Endodermal cell (in vitro differentiated cells): ENCODE measurements around the gene UTRN. TPM values are rescaled to one million over a fixed set of nuclear protein-coding genes. Genes with fewer than 3 reads are reported as not detected.

Source experiments
- DNase-seq: peaks from one replicate; pipeline ENCODE4 v3.0.0-alpha.2; 2017
- H3K27ac ChIP-seq: 2 replicates; pipeline ENCODE4 v1.5.1; 2013; ENCODE audit warnings: mild to moderate bottlenecking, low read depth, low read length, moderate library complexity
- H3K27me3 ChIP-seq: 2 replicates; pipeline ENCODE4 v1.6.1; 2013; ENCODE audit warnings: mild to moderate bottlenecking, low read length, moderate library complexity; ENCODE audit not compliant: insufficient read depth, control insufficient read depth, poor library complexity, severe bottlenecking
- H3K36me3 ChIP-seq: 2 replicates; pipeline ENCODE4 v1.7.0; 2013; ENCODE audit warnings: mild to moderate bottlenecking, low read length, moderate library complexity; ENCODE audit not compliant: control insufficient read depth, insufficient read depth
- H3K4me1 ChIP-seq: one replicate; pipeline ENCODE4 v1.7.0; 2013; ENCODE audit warnings: low read length; ENCODE audit not compliant: control insufficient read depth, insufficient read depth
- H3K4me3 ChIP-seq: 2 replicates; pipeline ENCODE4 v1.5.1; 2013; ENCODE audit warnings: mild to moderate bottlenecking, low read length, moderate library complexity
- H3K9ac ChIP-seq: 2 replicates; pipeline ENCODE4 v1.6.1; 2013; ENCODE audit warnings: mild to moderate bottlenecking, low read length, moderate library complexity; ENCODE audit not compliant: poor library complexity, severe bottlenecking; ENCODE audit errors: extremely low read depth
- H3K9me3 ChIP-seq: 2 replicates; pipeline ENCODE4 v1.6.1; 2013; ENCODE audit warnings: mild to moderate bottlenecking, low read length, moderate library complexity; ENCODE audit not compliant: control insufficient read depth
- H3K27ac Mint-ChIP-seq: 2 replicates; pipeline ENCODE4 v1.8.0; 2020; ENCODE audit warnings: mixed read lengths
- H3K27me3 Mint-ChIP-seq: 2 replicates; pipeline ENCODE4 v1.8.0; 2021; ENCODE audit warnings: mild to moderate bottlenecking, mixed read lengths; ENCODE audit not compliant: insufficient read depth
- H3K36me3 Mint-ChIP-seq: 2 replicates; pipeline ENCODE4 v1.8.0; 2020; ENCODE audit warnings: low read depth, mixed read lengths
- H3K4me1 Mint-ChIP-seq: 2 replicates; pipeline ENCODE4 v1.8.0; 2020; ENCODE audit warnings: mixed read lengths
- H3K4me3 Mint-ChIP-seq: 2 replicates; pipeline ENCODE4 v1.8.0; 2020; ENCODE audit warnings: mild to moderate bottlenecking, moderate library complexity, mixed read lengths
- H3K9me3 Mint-ChIP-seq: 2 replicates; pipeline ENCODE4 v1.8.0; 2020; ENCODE audit warnings: mild to moderate bottlenecking, mixed read lengths
- WGBS, 2 experiments: methylation state at CpG; one replicate each; pipeline versions ENCODE4 v1.1.5 to v1.1.7; 2013; ENCODE audit warnings: missing lambda C conversion rate in 2 of 2, mixed read lengths in 1 of 2; ENCODE audit not compliant: insufficient coverage in 1 of 2, insufficient read length in 1 of 2; 5-methylcytosine and 5-hydroxymethylcytosine counted together
- total RNA-seq, 2 donors: library from RNA; stranded (reverse); fragmentation: NEBNext Ultra II Directional in 1 of 2; extraction: Animal tissue kit (Norgen Biotek cat#: 25700) in 1 of 2; gene quantifications; 2 replicates in 1 of 2; 3 replicates in 1 of 2; pipeline ENCODE4 v1.2.1, GENCODE V29; 2021
- TF ChIP-seq, protein P1 (sequence below): fragments of 200-600 bp; sonication (generic); conservative IDR thresholded peaks from 2 replicates; pipeline ENCODE4 v1.5.0; 2021; ENCODE audit warnings: antibody characterized with exemption, mild to moderate bottlenecking

Gene UTRN
- total RNA-seq, 2 donors from 2014 or later: 67.7 to 79.7 TPM

GRCh38 chr6:144263786-144264185 lies 21.3 kb upstream of the UTRN start:
- Mint-ChIP-seq H3K4me3 (no peak overlapping the region), H3K27ac (peak overlapping the region; percentile 98), H3K9me3 (peaks cover 13% of the 10 kb centered on the region), H3K27me3 (no peaks in the 10 kb centered on the region), H3K36me3 (peaks cover 6% of the 10 kb centered on the region), H3K4me1 (peaks cover 29% of the 10 kb centered on the region)
- TF ChIP-seq, protein P1, sequence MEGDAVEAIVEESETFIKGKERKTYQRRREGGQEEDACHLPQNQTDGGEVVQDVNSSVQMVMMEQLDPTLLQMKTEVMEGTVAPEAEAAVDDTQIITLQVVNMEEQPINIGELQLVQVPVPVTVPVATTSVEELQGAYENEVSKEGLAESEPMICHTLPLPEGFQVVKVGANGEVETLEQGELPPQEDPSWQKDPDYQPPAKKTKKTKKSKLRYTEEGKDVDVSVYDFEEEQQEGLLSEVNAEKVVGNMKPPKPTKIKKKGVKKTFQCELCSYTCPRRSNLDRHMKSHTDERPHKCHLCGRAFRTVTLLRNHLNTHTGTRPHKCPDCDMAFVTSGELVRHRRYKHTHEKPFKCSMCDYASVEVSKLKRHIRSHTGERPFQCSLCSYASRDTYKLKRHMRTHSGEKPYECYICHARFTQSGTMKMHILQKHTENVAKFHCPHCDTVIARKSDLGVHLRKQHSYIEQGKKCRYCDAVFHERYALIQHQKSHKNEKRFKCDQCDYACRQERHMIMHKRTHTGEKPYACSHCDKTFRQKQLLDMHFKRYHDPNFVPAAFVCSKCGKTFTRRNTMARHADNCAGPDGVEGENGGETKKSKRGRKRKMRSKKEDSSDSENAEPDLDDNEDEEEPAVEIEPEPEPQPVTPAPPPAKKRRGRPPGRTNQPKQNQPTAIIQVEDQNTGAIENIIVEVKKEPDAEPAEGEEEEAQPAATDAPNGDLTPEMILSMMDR: no peak
- DNase-seq: no peak
- H3K36me3 ChIP-seq: no peaks in the 10 kb centered on the region
- no peaks in the 10 kb centered on the region for H3K27me3 ChIP-seq
- peak overlapping the region; percentile 83 for H3K27ac ChIP-seq
- H3K9ac ChIP-seq: no peak overlapping the region
- H3K4me1 ChIP-seq: peaks cover 17% of the 10 kb centered on the region
- WGBS, 2 experiments: 92% methylated on average over 3 of the region's 3 CpGs; no CpG with 5 or more reads in 1 of the 2 experiments
- H3K4me3 ChIP-seq: no peak overlapping the region
- H3K9me3 ChIP-seq: peaks cover 16% of the 10 kb centered on the region

- no peaks in the 10 kb centered on the region for H3K27me3 Mint-ChIP-seq
- H3K4me1 Mint-ChIP-seq: peaks cover 29% of the 10 kb centered on the region
- H3K4me3 Mint-ChIP-seq: peak overlapping the region; percentile 37
- Histone ChIP-seq H3K36me3 (no peaks in the 10 kb centered on the region), H3K27me3 (no peaks in the 10 kb centered on the region), H3K9me3 (peaks cover 13% of the 10 kb centered on the region), H3K4me1 (peaks cover 17% of the 10 kb centered on the region), H3K4me3 (peak overlapping the region; percentile 64), H3K9ac (peak overlapping the region; percentile 85), H3K27ac (peak overlapping the region; percentile 83)
- H3K27ac Mint-ChIP-seq: peak overlapping the region; percentile 98
- WGBS, 2 experiments: 55 to 100% methylated on average over 1 to 7 of the region's 7 CpGs
- peaks cover 6% of the 10 kb centered on the region for H3K36me3 Mint-ChIP-seq
- H3K9me3 Mint-ChIP-seq: peaks cover 13% of the 10 kb centered on the region
- TF ChIP-seq, protein P1: no peak
- DNase-seq: peak; percentile 80
Observed at GRCh38 chr6:144264270-144265060, 20.7 kb upstream of the UTRN start.

DNA sequence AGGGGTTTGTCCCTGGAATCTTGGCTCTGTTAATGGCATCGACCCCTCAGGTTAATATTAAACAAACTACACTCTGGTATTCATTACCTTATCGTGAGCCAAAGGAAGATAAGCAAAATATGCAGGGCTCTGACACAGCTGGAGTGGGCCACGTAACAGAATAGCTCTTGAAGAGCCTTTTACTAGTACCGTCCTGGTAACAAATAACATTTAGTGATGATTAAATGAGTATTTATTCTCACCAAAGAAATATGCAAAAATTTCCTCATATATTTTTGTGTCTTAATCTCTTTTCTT lies 20.1 kb upstream of the UTRN start:
- peaks cover 17% of the 10 kb centered on the region for H3K4me1 ChIP-seq

More for the DNA sequence above, 20.1 kb upstream of the UTRN start:
- no peaks in the 10 kb centered on the region for H3K36me3 ChIP-seq
- 17 to 28% methylated on average over 2 to 4 of the region's 4 CpGs for WGBS, 2 experiments
- peak overlapping the region; percentile 98 for H3K27ac Mint-ChIP-seq
- peaks cover 13% of the 10 kb centered on the region for H3K9me3 Mint-ChIP-seq
- DNase-seq: no peak
- H3K27ac ChIP-seq: peak overlapping the region; percentile 83
- peak overlapping the region; percentile 37 for H3K4me3 Mint-ChIP-seq
- H3K9me3 ChIP-seq: peaks cover 13% of the 10 kb centered on the region
- TF ChIP-seq, protein P1: no peak
- no peaks in the 10 kb centered on the region for H3K27me3 Mint-ChIP-seq
- H3K36me3 Mint-ChIP-seq: peaks cover 6% of the 10 kb centered on the region
- no peaks in the 10 kb centered on the region for H3K27me3 ChIP-seq
- peak overlapping the region; percentile 85 for H3K9ac ChIP-seq
- H3K4me1 Mint-ChIP-seq: peaks cover 29% of the 10 kb centered on the region
- peak overlapping the region; percentile 64 for H3K4me3 ChIP-seq
